GM10266 (cell line): Measurements from ENCODE around the gene DEXI.

Experiments used
- DNase-seq: peaks from one replicate; pipeline ENCODE4 v3.0.0; 2012; ENCODE audit errors: extremely low spot score
- CTCF ChIP-seq: IDR thresholded peaks from 2 replicates; pipeline ENCODE4 v1.5.1; 2012; ENCODE audit warnings: mild to moderate bottlenecking, low read depth; ENCODE audit not compliant: control insufficient read depth, insufficient read depth; ENCODE audit errors: missing control alignments

The DEXI gene

GRCh38 chr16:10897134-10897533, 45.1 kb downstream of the DEXI start:
- no peak for TF ChIP-seq CTCF
- no peak for DNase-seq

- no peak for DNase-seq
- no peak for TF ChIP-seq CTCF
Measured at GRCh38 chr16:10896723-10897122, 45.5 kb downstream of the DEXI start.

GRCh38 chr16:10896165-10896564, 46.1 kb downstream of the DEXI start:
- no peak for TF ChIP-seq CTCF
- DNase-seq = no peak

- no peak for DNase-seq
- no peak for TF ChIP-seq CTCF
Measured at GRCh38 chr16:10895053-10895946, 47.0 kb downstream of the DEXI start.

DNA sequence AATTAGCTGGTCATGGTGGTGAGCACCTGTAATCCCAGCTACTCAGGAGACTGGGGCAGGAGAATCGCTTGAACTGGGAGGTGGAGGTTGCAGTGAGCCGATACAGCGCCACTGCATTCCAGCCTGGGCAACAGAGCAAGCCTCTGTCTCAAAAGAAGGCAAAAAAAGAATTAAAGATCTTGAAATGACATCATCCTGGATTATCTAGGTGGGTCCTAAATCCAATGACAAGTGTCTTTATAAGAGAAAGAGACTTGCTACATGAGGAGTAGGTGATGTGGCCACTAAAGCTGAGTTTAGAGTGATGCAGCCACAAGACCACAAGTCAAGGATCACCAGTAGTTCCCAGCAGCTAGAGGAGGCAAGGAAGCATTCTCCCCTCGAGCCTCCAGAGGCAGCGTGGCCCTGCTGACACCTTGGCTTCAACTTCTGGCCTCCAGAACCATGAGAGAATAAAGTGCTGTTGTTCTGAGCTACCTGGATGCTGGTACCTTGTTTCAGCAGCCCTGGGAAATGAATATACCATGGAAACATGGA, 49.4 kb downstream of the DEXI start:
- no peak for TF ChIP-seq CTCF

GRCh38 chr16:10889855-10890254, 52.4 kb downstream of the DEXI start:
- no peak for TF ChIP-seq CTCF
- no peak for DNase-seq

More for the DNA sequence above, 49.4 kb downstream of the DEXI start:
- no peak for DNase-seq

DNA sequence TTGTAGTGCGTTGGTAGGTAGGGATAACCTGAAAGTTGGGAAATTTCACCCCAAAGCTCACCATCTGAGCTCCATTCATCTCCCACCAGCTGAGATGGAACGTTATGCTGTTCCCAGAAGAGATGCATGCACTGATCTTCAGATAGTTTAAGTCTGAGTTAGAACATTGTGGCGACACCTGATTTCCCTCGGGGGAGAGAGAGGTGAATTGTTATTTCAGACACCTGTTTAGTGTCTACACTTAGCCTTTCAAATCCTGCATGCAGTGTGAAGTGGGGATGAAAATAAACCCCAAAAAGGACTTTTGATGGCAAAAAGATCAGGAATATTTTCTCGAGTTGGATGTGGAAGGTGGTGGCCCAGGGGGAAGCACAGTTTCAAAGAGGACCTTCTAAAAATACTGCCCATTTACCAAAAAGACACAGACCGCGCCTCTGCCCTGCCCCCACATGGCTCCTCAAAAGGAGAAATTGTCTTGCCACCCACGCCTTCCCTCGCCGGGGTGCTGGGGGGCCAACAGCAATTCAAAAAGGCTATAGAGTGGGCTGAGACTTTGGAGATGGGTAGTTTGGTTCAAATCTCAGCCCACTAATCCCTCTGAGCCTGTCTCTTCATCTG, 53.8 kb downstream of the DEXI start:
- no peak for TF ChIP-seq CTCF
- no peak for DNase-seq
